H1 (cell line): ENCODE data around the gene NRXN2. TPM values are rescaled to one million over a fixed set of nuclear protein-coding genes. Genes with fewer than 3 reads are reported as not detected.
A peak's percentile ranks its signal among the peaks of the same experiment; 100 is the strongest.

Experiments used
- CTCF ChIA-PET: fragments of 300-600 bp; sonication (Branson Sonifier 250); formaldehyde crosslinking; loops from one replicate; lab custom pipeline; 2021; ENCODE audit not compliant: partially characterized antibody; lab: Charles Lee
- POLR2A ChIA-PET: fragments of 300-600 bp; sonication (Branson Sonifier 250); formaldehyde crosslinking; loops from one replicate; lab custom pipeline; 2021; ENCODE audit warnings: inconsistent platforms; ENCODE audit not compliant: partially characterized antibody; lab: Charles Lee
- DNase-seq, 2 experiments: peaks; one replicate each; pipeline versions ENCODE4 v3.0.0 to v3.0.0-alpha.2; 2010 to 2022; ENCODE audit warnings: low spot score in 2 of 2, low read depth in 1 of 2, mixed read lengths in 1 of 2
- FAIRE-seq: peaks from 2 replicates; lab custom pipeline; 2011; peaks lifted over from hg19 to GRCh38; lab: Jason Lieb, UNC
- H2AFZ ChIP-seq: 2 replicates; pipeline ENCODE4 v1.8.1; 2012; ENCODE audit warnings: low read length, inconsistent platforms
- H2AK5ac ChIP-seq: 2 replicates; pipeline ENCODE4 v1.6.1; 2013; ENCODE audit warnings: low read depth, low read length
- H2BK120ac ChIP-seq: replicated peaks from 2 replicates; pipeline ENCODE3; 2013; ENCODE audit warnings: low read depth, low read length, inconsistent platforms
- H2BK12ac ChIP-seq: 2 replicates; pipeline ENCODE4 v1.6.1; 2013; ENCODE audit warnings: low read depth, low read length
- H2BK15ac ChIP-seq: 2 replicates; pipeline ENCODE4 v1.6.1; 2013; ENCODE audit warnings: low read length
- H2BK20ac ChIP-seq: 2 replicates; pipeline ENCODE4 v1.6.1; 2013; ENCODE audit warnings: low read length
- H2BK5ac ChIP-seq: 2 replicates; pipeline ENCODE4 v1.6.1; 2013; ENCODE audit warnings: low read depth, low read length
- H3K14ac ChIP-seq: 2 replicates; pipeline ENCODE4 v1.6.1; 2013; ENCODE audit warnings: inconsistent platforms; ENCODE audit not compliant: insufficient read length
- H3K18ac ChIP-seq: 2 replicates; pipeline ENCODE4 v1.6.1; 2013; ENCODE audit warnings: low read length; ENCODE audit errors: extremely low read depth
- H3K23ac ChIP-seq: 2 replicates; pipeline ENCODE4 v1.6.1; 2013; ENCODE audit warnings: inconsistent platforms; ENCODE audit not compliant: insufficient read length
- H3K23me2 ChIP-seq: 2 replicates; pipeline ENCODE4 v1.6.1; 2013; ENCODE audit warnings: low read depth, low read length
- H3K27ac ChIP-seq: 2 replicates; pipeline ENCODE4 v1.6.1; 2011; ENCODE audit warnings: low read depth, low read length, inconsistent platforms
- H3K27me3 ChIP-seq, 4 experiments: replicated peaks in 1 of 4; 1 replicate in 1 of 4; 2 replicates in 3 of 4; pipeline versions ENCODE4 v1.6.1 to v1.8.1; 2011 to 2013; ENCODE audit warnings: low read length in 3 of 4, mild to moderate bottlenecking in 3 of 4, inconsistent platforms in 2 of 4, mixed read lengths in 2 of 4, moderate library complexity in 1 of 4; ENCODE audit not compliant: control insufficient read depth in 3 of 4, insufficient read depth in 3 of 4; ENCODE audit errors: extremely low read depth in 1 of 4
- H3K36me3 ChIP-seq, 4 experiments: 2 replicates each; pipeline versions ENCODE4 v1.6.1 to v1.8.1; 2011 to 2013; ENCODE audit warnings: mild to moderate bottlenecking in 4 of 4, low read length in 3 of 4, moderate library complexity in 2 of 4, control low read depth in 1 of 4, inconsistent platforms in 1 of 4; ENCODE audit not compliant: insufficient read depth in 4 of 4, control insufficient read depth in 2 of 4
- H3K4ac ChIP-seq: replicated peaks from 2 replicates; pipeline ENCODE3; 2013; ENCODE audit warnings: low read length, low read depth, mixed read lengths, inconsistent platforms; ENCODE audit not compliant: insufficient read length
- H3K4me1 ChIP-seq, 4 experiments: replicated peaks in 1 of 4; 1 replicate in 1 of 4; 2 replicates in 3 of 4; pipeline versions ENCODE4 v1.6.1 to v1.8.1; 2011 to 2013; ENCODE audit warnings: low read length in 3 of 4, inconsistent platforms in 2 of 4, mixed read lengths in 1 of 4; ENCODE audit not compliant: insufficient read depth in 4 of 4, control insufficient read depth in 3 of 4
- H3K4me2 ChIP-seq, 2 experiments: 2 replicates each; pipeline versions ENCODE4 v1.6.1 to v1.8.1; 2011 to 2013; ENCODE audit warnings: low read depth in 2 of 2, low read length in 2 of 2, control low read depth in 1 of 2, inconsistent platforms in 1 of 2, mild to moderate bottlenecking in 1 of 2; ENCODE audit not compliant: insufficient read depth in 1 of 2
- H3K4me3 ChIP-seq, 4 experiments: fragments of 200-600, 300-600 bp in 1 of 4; sonication (generic), shearing (Covaris generic), sonication (Bioruptor Twin) in 1 of 4; 2 replicates each; pipeline versions ENCODE4 v1.5.1 to v1.8.1; 2011 to 2016; ENCODE audit warnings: low read length in 4 of 4, low read depth in 3 of 4, control low read depth in 2 of 4, inconsistent platforms in 2 of 4, mild to moderate bottlenecking in 2 of 4, mixed read lengths in 1 of 4, moderate library complexity in 1 of 4; ENCODE audit not compliant: insufficient read depth in 2 of 4; ENCODE audit errors: extremely low read depth in 1 of 4
- H3K56ac ChIP-seq: replicated peaks from 2 replicates; pipeline ENCODE3; 2013; ENCODE audit warnings: low read depth, mild to moderate bottlenecking, mixed read lengths, low read length, inconsistent platforms; ENCODE audit not compliant: insufficient read length
- H3K79me1 ChIP-seq: 2 replicates; pipeline ENCODE4 v1.6.1; 2013; ENCODE audit warnings: low read depth, low read length, control low read depth
- H3K79me2 ChIP-seq, 2 experiments: 2 replicates each; pipeline versions ENCODE4 v1.6.1 to v1.8.1; 2012 to 2013; ENCODE audit warnings: low read length in 2 of 2, mild to moderate bottlenecking in 2 of 2, inconsistent platforms in 1 of 2; ENCODE audit not compliant: insufficient read depth in 2 of 2, control insufficient read depth in 1 of 2
- H3K9ac ChIP-seq, 4 experiments: replicated peaks in 1 of 4; 1 replicate in 1 of 4; 2 replicates in 3 of 4; pipeline versions ENCODE4 v1.6.1 to v1.8.1; 2011 to 2013; ENCODE audit warnings: low read depth in 3 of 4, low read length in 3 of 4, control low read depth in 2 of 4, mild to moderate bottlenecking in 2 of 4, moderate library complexity in 2 of 4, inconsistent platforms in 1 of 4; ENCODE audit errors: extremely low read depth in 1 of 4
- H3K9me3 ChIP-seq, 2 experiments: 2 replicates each; pipeline versions ENCODE4 v1.6.1 to v1.8.1; 2012 to 2013; ENCODE audit warnings: mild to moderate bottlenecking in 2 of 2, moderate library complexity in 2 of 2, control low read depth in 1 of 2, inconsistent platforms in 1 of 2, low read depth in 1 of 2, low read length in 1 of 2, mixed read lengths in 1 of 2; ENCODE audit not compliant: insufficient read depth in 2 of 2
- H4K20me1 ChIP-seq, 2 experiments: replicated peaks in 1 of 2; 2 replicates each; pipeline versions ENCODE3 to v1.8.1; 2011 to 2013; ENCODE audit warnings: inconsistent platforms in 2 of 2, low read length in 2 of 2, mild to moderate bottlenecking in 1 of 2; ENCODE audit not compliant: insufficient read depth in 2 of 2, control insufficient read depth in 1 of 2
- H4K5ac ChIP-seq: 2 replicates; pipeline ENCODE4 v1.6.1; 2013; ENCODE audit warnings: low read length, low read depth, mixed read lengths, inconsistent platforms; ENCODE audit not compliant: insufficient read length
- H4K8ac ChIP-seq: 2 replicates; pipeline ENCODE4 v1.8.0; 2013; ENCODE audit warnings: mild to moderate bottlenecking, moderate library complexity, low read length, inconsistent platforms; ENCODE audit not compliant: insufficient read depth; ENCODE audit errors: extremely low read depth
- H4K91ac ChIP-seq: replicated peaks from 2 replicates; pipeline ENCODE3; 2013; ENCODE audit warnings: low read length, mixed read lengths, inconsistent platforms; ENCODE audit not compliant: insufficient read length
- BCL11A ChIP-seq, 2 experiments: IDR thresholded peaks; one replicate each; pipeline ENCODE4 v1.6.1; 2011; ENCODE audit warnings: low read depth in 2 of 2, low read length in 2 of 2, mild to moderate bottlenecking in 2 of 2
- CEBPB ChIP-seq: IDR thresholded peaks from 2 replicates; pipeline ENCODE4 v1.6.1; 2012; ENCODE audit warnings: low read depth, low read length
- SIX5 ChIP-seq: IDR thresholded peaks from 2 replicates; pipeline ENCODE4 v1.6.1; 2011; ENCODE audit warnings: mild to moderate bottlenecking, low read depth, low read length
- SP4 ChIP-seq: IDR thresholded peaks from 2 replicates; pipeline ENCODE4 v1.6.1; 2012; ENCODE audit warnings: low read length, inconsistent platforms
- WGBS, 2 experiments: shearing (Covaris generic) in 1 of 2; methylation state at CpG; one replicate each; pipeline versions ENCODE4 v1.1.6 to v1.1.7; 2013 to 2015; ENCODE audit warnings: low lambda C conversion rate in 2 of 2, mixed read lengths in 2 of 2, inconsistent platforms in 1 of 2, low coverage in 1 of 2, missing lambda C conversion rate in 1 of 2; ENCODE audit not compliant: insufficient replicate concordance in 2 of 2, insufficient coverage in 1 of 2, insufficient read length in 1 of 2; ENCODE audit errors: extremely low coverage in 1 of 2, missing lambda C conversion rate in 1 of 2; 5-methylcytosine and 5-hydroxymethylcytosine counted together
- polyA plus RNA-seq, 7 experiments: library from polyadenylated mRNA; depleted of rRNA in 3 of 7; stranded (reverse) in 5 of 7; unstranded in 2 of 7; fragments of >200 nt in 5 of 7; fragments of 200-250 nt in 2 of 7; gene quantifications; 1 replicate in 5 of 7; 2 replicates in 1 of 7; 4 replicates in 1 of 7; pipeline versions ENCODE4 v1.2.1 to v1.2.3, GENCODE V29; 2011 to 2013; ENCODE audit warnings: missing spikeins in 2 of 7, mixed read lengths in 2 of 7
- total RNA-seq: library from RNA; stranded (reverse); fragmentation: NEBNext Ultra II Directional; extraction: Animal tissue kit (Norgen Biotek cat#: 25700); gene quantifications from 2 replicates; pipeline ENCODE4 v1.2.1, GENCODE V29; 2021

Gene NRXN2
- total and polyA plus RNA-seq, 2 of the 8 experiments (the other 6 are each of a cell fraction or from before 2014, with no cell fraction given) = 1.3 to 11.5 TPM

GRCh38 chr11:64609436-64610047 lies 113.5 kb downstream of the NRXN2 start:
- ChIA-PET CTCF (interaction anchor here (1.2 to 2.6 kb wide), 6 partner anchors 23 to 160 kb away, joined by 3 to 11 read pairs (median 6); no protein-coding TSS in a partner anchor), POLR2A (interaction anchor here (0.6 to 1.2 kb wide), 2 partner anchors 50 to 124 kb away, joined by 3 read pairs; no protein-coding TSS in a partner anchor)
- no peak for FAIRE-seq

More at GRCh38 chr11:64609436-64610047, 113.5 kb downstream of the NRXN2 start:
- Histone ChIP-seq H3K27ac (no peak overlapping the region), H2BK5ac (no peak overlapping the region), H3K27me3 (no peaks in the 10 kb centered on the region; a peak in 2 of 7 replicates), H3K36me3 (no peaks in the 10 kb centered on the region), H3K79me2 (no peaks in the 10 kb centered on the region), H3K79me1 (no peaks in the 10 kb centered on the region), H3K23ac (no peak overlapping the region), H4K8ac (no peak overlapping the region), H3K4me1 (peaks cover 0 to 6% (median 0%) of the 10 kb centered on the region in 4 experiments; a peak in 1 of 7 replicates), H3K56ac (no peak overlapping the region), H3K23me2 (no peaks in the 10 kb centered on the region), H2AK5ac (no peak overlapping the region), H3K14ac (no peak overlapping the region), H3K9me3 (no peaks in the 10 kb centered on the region), H2BK15ac (no peak overlapping the region), H4K5ac (no peak overlapping the region), H3K4ac (no peak overlapping the region), H4K20me1 (peaks cover 0 to 3% of the 10 kb centered on the region in 2 experiments), H3K4me2 (no peak overlapping the region), H4K91ac (no peak overlapping the region), H2BK12ac (no peak overlapping the region), H2AFZ (no peak overlapping the region), H3K18ac (no peak overlapping the region), H3K4me3 (no peak overlapping the region), H2BK20ac (no peak overlapping the region), H2BK120ac (no peak overlapping the region), H3K9ac (no peak overlapping the region)
- no peak for TF ChIP-seq SP4
- TF ChIP-seq BCL11A (IDR thresholded peaks at IDR 0.05; ENCODE audit: low read depth in 2 of 2, low read length in 2 of 2) = no peak
- TF ChIP-seq CEBPB = peak; percentile 70
- TF ChIP-seq SIX5 = peak; percentile 65
- DNase-seq = no peak
- 79% methylated on average over 5 of the region's 5 CpGs; no CpG with 5 or more reads in 1 of the 2 experiments for WGBS, 2 experiments
